ENCODE data around the gene BEST2. TPM values are rescaled to one million over a fixed set of nuclear protein-coding genes. Genes with fewer than 3 reads are reported as not detected.

The BEST2 gene
- total RNA-seq, 1 experiment from 2014 or later = 0.27 TPM

DNA sequence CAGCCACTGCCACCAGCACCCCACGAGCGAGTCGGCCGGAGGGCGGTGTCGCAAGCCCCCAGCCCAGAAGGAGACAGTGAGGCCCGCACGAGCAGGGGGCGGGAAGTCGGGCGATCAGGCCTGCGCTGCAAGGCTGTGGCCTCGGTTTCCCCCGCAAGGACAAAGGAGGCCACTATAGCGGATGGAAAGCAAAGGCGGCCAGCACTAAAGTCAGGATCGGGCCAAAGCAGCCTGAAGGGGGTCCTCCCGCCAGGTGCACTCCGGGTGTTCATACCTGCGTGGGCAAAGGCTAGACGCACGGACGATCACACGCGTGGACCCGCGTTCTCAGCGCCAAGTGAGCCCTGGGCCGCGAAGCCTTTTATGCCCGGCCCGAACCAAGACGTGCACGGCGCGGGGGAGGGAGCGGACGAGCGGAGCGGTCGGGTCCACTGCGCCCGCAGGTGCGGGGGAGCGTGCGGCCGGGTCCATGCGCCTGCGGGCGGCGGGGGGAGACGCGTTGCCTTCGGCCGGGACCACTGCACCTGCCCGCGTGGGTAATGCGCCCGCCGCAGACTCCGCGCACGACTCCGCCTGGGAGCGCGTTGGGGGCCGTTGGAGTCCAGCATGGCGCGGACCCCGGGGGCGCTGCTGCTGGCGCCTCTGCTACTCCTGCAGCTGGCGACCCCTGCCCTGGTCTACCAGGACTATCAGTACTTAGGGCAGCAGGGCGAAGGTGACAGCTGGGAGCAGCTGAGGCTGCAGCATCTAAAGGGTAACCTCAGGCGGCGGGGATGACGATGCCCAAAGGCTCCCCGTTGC, 50.1 kb downstream of the BEST2 start, which contains the start of the genes PRDX2 and THSD8:
Gene PRDX2, minus strand, starts transcription at position 335 of the 801 bp plus-strand sequence. CDS start 539 bp downstream, outside the sequence.
Gene THSD8, plus strand, starts transcription at position 604 of the 801 bp plus-strand sequence. Its CDS starts 3 bp downstream, at position 607.
- no peaks in the 10 kb centered on the region for H3K9me3 Mint-ChIP-seq (ENCODE audit: unreplicated experiment)
- H3K27me3 ChIP-seq (replicated peaks; ENCODE audit: control insufficient read depth, insufficient read depth, low read length) = no peaks in the 10 kb centered on the region
- H3K4me3 ChIP-seq (ENCODE audit: low read depth, low read length) = peak within 1 kb of the TSS; percentile 83
- no TSS peak for BruUV-seq (replicated peaks)
- POLR2A ChIA-PET = interaction anchor here (1.3 kb wide), 1 partner anchor 8 kb away, joined by 10 read pairs; no protein-coding TSS in a partner anchor
- peak within 1 kb of the TSS; percentile 87 for H3K4me3 Mint-ChIP-seq (ENCODE audit: unreplicated experiment)
- intact Hi-C loops (cut with micrococcal nuclease; ENCODE audit: unreplicated experiment) = loop anchor here (5.0 kb wide), 1 partner anchor 36 kb away; the partner anchor contains the start of gene MAST1
- DNase-seq = peak; percentile 78 to 90
- TF ChIP-seq, protein P1, sequence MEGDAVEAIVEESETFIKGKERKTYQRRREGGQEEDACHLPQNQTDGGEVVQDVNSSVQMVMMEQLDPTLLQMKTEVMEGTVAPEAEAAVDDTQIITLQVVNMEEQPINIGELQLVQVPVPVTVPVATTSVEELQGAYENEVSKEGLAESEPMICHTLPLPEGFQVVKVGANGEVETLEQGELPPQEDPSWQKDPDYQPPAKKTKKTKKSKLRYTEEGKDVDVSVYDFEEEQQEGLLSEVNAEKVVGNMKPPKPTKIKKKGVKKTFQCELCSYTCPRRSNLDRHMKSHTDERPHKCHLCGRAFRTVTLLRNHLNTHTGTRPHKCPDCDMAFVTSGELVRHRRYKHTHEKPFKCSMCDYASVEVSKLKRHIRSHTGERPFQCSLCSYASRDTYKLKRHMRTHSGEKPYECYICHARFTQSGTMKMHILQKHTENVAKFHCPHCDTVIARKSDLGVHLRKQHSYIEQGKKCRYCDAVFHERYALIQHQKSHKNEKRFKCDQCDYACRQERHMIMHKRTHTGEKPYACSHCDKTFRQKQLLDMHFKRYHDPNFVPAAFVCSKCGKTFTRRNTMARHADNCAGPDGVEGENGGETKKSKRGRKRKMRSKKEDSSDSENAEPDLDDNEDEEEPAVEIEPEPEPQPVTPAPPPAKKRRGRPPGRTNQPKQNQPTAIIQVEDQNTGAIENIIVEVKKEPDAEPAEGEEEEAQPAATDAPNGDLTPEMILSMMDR (IDR thresholded peaks at IDR 0.05; ENCODE audit: insufficient read depth in 1 of 2, low read depth in 1 of 2, low read length in 1 of 2, severe bottlenecking in 1 of 2, unreplicated experiment in 1 of 2) = no peak
- H3K27ac Mint-ChIP-seq (ENCODE audit: unreplicated experiment) = peak within 1 kb of the TSS; percentile 25
- H3K36me3 ChIP-seq (ENCODE audit: control insufficient read depth, insufficient read depth, low read length) = no peaks in the 10 kb centered on the region; the same call in none of the 2 replicates
- peaks cover 8% of the 10 kb centered on the region; the same call in 1 of the 2 replicates for H3K4me1 ChIP-seq
- peaks cover 7% of the 10 kb centered on the region for H3K4me1 Mint-ChIP-seq (ENCODE audit: low read depth, unreplicated experiment)
- CTCF ChIA-PET = interaction anchor here (0.6 to 0.9 kb wide), 2 partner anchors 43 to 46 kb away, joined by 3 to 5 read pairs; no protein-coding TSS in a partner anchor
- H3K27me3 Mint-ChIP-seq (ENCODE audit: insufficient read depth, unreplicated experiment) = no peaks in the 10 kb centered on the region
- peaks cover 25% of the 10 kb centered on the region for H3K36me3 Mint-ChIP-seq (ENCODE audit: insufficient read depth, unreplicated experiment)
- no peaks in the 10 kb centered on the region for H3K9me3 ChIP-seq

DNA sequence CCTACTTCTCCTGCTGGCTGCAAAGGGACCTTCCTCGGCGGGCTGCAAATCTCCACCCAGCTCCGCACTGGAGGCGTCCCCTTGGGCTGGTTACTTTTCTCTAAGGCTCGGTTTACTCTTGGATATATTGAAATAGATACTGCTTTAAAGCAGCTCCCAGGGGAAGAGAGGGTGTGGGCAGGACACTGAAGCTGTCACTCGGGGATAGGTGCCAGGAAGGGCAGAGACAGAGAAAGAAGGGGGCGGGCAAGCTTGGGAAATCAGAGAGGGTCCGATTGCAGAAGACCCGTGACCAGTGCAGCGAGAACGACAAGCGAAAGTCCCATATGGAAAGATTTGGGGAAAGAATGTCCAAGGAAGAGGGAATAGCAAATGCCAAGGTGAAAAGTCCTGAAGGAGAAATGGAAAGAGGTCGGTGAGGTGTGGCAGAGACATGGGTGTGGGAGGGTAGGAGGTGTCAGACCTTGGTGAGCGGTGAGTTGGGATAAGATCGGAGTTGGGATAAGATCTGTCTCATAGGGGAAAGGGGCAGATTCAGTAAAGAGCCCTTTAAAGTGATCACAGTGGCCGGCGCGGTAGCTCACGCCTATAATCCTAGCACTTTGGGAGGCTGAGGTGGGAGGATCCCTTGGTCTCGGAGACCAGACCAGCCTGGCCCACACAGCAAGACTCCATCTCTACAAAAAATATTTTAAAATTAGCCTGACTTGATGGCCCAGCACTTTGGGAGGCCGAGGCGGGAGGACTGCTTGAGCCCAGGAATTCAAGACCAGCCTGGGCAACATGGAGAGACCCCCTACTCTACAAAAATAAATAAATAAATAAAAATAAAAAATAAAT, 50.9 kb downstream of the BEST2 start:
- TF ChIP-seq, protein P1 (IDR thresholded peaks at IDR 0.05; ENCODE audit: insufficient read depth in 1 of 2, low read depth in 1 of 2, low read length in 1 of 2, severe bottlenecking in 1 of 2, unreplicated experiment in 1 of 2) = no peak
- H3K27me3 ChIP-seq (replicated peaks; ENCODE audit: control insufficient read depth, insufficient read depth, low read length) = no peaks in the 10 kb centered on the region
- no peak for DNase-seq
- intact Hi-C loops (cut with micrococcal nuclease; ENCODE audit: unreplicated experiment) = loop anchor here (5.0 kb wide), 1 partner anchor 35 kb away; the partner anchor contains the start of gene MAST1
- peaks cover 7% of the 10 kb centered on the region for H3K4me1 Mint-ChIP-seq (ENCODE audit: low read depth, unreplicated experiment)
- no peak overlapping the region for H3K27ac Mint-ChIP-seq (ENCODE audit: unreplicated experiment)
- BruUV-seq (replicated peaks) = no TSS peak
- peaks cover 8% of the 10 kb centered on the region; the same call in 1 of the 2 replicates for H3K4me1 ChIP-seq
- ChIA-PET CTCF (interaction anchor here (0.5 to 0.9 kb wide), 2 partner anchors 44 to 45 kb away, joined by 3 to 5 read pairs; no protein-coding TSS in a partner anchor), POLR2A (interaction anchor here (0.6 to 1.3 kb wide), 2 partner anchors 9 to 85 kb away, joined by 3 to 10 read pairs; no protein-coding TSS in a partner anchor)
- H3K4me3 ChIP-seq (ENCODE audit: low read depth, low read length) = peak overlapping the region; percentile 83
- no peaks in the 10 kb centered on the region for H3K9me3 Mint-ChIP-seq (ENCODE audit: unreplicated experiment)
- peak overlapping the region; percentile 87 for H3K4me3 Mint-ChIP-seq (ENCODE audit: unreplicated experiment)
- H3K9me3 ChIP-seq = no peaks in the 10 kb centered on the region
- H3K36me3 ChIP-seq (ENCODE audit: control insufficient read depth, insufficient read depth, low read length) = no peaks in the 10 kb centered on the region; the same call in none of the 2 replicates
- H3K36me3 Mint-ChIP-seq (ENCODE audit: insufficient read depth, unreplicated experiment) = peaks cover 24% of the 10 kb centered on the region
- H3K27me3 Mint-ChIP-seq (ENCODE audit: insufficient read depth, unreplicated experiment) = no peaks in the 10 kb centered on the region

Data from Caco-2 (cell line).